Measurements from ENCODE around the gene ALG12.

The ALG12 gene

DNA sequence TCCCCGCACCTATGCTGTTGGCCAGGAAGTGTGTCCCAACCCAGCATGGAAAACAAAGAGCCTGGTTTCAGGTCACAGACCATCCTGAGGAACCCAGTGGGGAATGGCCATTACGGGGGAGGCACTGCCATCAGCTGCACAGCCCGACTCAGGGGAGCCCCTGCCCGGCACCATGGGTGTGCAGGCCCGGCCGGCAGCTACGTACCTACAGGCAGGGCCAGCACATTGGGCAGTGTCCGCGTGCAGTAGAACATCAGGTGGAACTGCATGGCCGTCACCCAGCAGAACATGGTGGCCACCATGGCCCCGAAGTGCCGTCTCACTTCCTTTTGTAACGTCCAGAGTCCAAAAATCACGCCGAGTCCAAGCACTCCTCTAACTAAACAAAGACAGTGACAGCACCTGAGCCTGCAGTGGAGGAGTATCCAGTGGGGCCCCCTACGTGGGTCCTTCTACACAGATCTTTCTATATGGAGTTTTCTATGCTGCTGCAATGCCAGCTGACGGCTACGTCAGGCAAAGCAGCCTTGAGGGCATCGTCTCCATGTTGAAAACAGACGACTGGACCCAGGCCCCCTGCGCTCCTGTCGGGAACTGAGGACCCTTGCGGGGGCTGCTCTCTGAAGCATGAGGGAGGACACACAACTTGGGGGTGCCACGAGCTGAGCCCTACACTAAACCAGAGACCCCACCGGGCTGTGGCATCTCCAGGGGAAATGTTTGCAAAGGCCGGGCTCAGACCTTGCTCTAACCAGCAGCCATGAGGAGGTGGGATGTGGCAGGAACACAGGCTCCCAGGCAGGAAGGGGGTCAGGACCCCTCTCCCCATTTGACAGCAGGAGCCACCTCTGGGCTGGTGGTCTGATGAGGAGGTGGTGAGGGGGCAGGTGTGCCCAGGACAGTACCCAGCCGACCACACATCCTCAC is 7.7 kb downstream of the ALG12 start:
- no peak for DNase-seq

- no peak for DNase-seq
Observed at GRCh38 chr22:49909476-49910205, 8.6 kb downstream of the ALG12 start.

GRCh38 chr22:49907807-49908206 is 10.4 kb downstream of the ALG12 start:
- DNase-seq, result no peak

GRCh38 chr22:49906799-49907290 is 11.4 kb downstream of the ALG12 start:
- no peak for DNase-seq

DNA sequence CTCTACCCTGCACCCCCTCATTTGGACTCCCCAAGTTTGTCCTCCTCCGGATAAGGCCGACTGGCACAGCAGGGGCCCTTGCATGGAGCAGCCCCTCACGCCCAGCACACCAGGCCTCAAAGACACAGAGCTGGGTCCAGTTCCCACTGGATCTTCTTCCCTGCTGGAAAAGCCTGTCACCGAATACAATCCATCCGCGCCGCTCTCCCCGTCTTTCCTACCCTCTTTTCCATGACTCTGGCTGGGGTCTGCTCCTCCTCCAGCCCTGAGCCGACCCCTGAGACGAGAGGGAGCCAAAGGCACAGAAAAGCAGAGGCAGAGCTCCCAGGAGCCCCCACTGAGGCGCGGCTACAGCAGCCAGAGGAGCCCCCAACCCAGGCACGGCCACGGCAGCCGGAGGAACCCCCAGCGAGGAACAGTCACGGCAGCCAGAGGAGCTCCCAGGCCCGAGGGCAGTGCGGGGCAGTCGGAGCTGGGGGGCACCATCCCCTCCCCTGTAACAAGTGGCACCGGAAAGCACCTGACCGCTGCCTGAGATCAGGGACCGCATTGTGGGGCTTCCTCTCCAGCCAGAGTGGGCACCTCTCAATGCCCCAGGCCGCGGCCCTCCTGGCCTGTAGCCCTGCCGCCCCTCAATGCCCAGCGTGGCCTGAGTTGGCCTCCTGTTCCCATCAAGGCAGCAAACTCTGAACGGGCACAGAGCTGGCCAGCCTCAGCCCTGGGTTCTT is 12.0 kb downstream of the ALG12 start:
- DNase-seq, result no peak

DNA sequence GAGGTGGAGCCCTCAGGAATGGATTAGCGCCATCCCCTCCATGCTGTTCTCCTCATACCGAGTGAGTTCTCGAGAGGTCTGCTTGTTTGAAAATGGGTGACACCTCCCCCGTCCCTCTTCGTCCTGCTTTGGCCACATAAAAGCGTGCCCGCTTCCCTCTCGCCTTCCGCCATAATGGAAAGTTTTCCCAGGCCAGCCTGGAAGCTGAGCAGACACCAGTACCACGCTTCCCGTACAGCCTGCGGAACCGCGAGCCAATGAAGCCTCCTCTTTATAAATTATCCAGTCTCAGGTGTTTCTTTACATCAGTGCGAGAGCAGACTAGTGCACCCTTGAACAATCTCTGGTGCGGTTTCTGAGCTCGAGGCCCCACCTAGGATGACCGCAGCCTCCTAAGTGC is 12.8 kb downstream of the ALG12 start:
- no peak for DNase-seq

GRCh38 chr22:49904040-49904369 is 14.2 kb downstream of the ALG12 start:
- DNase-seq, result no peak

DNA sequence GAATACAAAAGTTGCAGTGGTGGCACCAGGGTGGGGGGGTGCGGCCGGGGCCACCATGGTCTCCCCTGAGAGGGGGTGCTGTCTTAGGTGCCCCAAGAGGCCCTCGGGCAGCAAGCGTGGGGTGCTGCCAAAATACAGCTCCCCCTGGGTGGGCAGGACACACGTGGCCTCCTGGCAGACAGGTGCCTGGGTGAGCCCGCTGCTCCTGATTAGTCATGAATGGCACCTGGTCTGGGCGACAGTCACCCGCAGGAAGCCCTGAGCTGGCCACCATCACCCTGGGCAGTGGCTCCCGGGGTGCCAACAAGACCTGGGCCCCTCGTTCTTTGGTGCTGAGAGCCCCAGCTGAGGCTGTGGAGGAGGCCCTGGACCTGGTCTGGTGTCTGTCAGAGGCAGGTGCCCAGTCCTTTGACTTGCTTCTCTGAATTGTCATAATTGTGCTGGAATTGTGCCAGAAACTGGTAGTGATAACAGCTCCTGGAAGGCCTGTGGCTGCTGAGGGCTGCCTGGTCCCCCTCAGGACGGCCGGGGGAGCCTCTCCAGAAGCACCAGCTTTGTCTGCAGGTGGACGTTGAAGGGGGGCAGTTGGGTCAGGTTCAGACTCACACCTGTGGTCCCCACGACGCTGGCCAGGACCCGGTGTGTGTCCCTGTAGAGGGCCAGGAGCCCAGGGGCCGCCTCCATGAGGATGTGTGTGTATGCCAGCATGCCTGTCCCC is 14.8 kb downstream of the ALG12 start:
- no peak for DNase-seq

- DNase-seq, result no peak
Observed at GRCh38 chr22:49901457-49901856, 16.8 kb downstream of the ALG12 start.

- DNase-seq, result no peak
Observed at GRCh38 chr22:49900441-49901230, 17.6 kb downstream of the ALG12 start.

GRCh38 chr22:49899530-49899929 is 18.7 kb downstream of the ALG12 start:
- no peak for DNase-seq

GRCh38 chr22:49897015-49897684 is 21.1 kb downstream of the ALG12 start:
- DNase-seq, result no peak

DNA sequence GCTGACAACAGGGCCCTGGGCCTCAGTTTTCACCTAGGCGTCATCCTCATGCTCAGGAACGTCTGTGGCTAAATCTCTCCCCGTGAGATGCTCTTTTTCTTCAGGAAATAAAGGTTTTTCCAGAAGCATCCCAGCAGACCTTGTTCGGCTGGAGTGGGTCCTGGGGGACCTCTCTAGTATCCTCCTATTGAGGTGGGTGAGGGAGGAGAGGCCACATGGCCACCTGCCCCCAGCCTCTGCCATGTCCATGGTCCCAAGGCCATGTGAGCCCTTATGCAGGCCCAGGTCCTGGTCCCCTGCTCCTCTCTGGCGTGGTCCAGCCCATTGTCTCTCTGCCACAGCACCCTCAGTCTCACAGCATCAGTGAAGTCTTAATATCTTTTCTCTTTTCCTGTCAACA is 22.0 kb downstream of the ALG12 start:
- DNase-seq, result no peak

DNA sequence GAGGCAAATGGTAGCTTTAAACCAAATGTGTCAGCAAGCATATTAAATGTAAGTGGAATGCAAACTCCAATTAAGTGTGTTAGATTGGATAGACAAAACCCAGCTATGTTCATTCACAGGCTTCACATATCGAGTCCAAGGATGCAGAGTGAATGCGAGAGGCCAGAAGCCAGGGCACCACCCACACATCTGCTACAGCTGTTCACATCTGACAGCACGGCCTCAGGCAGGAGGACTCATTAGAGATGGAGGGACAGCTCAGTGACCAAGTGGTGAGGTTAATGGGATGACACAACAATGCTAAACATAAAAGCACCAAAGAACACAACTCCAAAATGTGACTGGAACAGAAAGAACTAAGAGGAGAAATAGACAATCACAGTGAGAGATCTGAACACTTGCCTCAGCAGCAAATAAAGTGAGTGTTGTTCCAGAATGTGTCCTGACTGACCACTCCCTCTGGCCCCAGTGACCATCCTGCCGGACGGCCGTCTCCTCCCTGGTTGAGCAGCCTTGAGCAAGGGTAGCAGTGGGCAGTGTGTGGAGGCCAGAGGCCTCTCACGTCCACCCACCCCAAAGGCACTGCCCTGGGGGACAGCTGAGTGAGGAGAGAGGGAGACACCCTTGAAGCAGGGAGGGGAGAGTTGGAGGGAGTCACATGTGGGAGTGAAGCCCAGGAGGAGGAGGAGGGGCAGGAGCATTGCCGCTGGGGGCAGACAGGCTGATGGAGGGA is 23.8 kb downstream of the ALG12 start:
- DNase-seq, result no peak

DNA sequence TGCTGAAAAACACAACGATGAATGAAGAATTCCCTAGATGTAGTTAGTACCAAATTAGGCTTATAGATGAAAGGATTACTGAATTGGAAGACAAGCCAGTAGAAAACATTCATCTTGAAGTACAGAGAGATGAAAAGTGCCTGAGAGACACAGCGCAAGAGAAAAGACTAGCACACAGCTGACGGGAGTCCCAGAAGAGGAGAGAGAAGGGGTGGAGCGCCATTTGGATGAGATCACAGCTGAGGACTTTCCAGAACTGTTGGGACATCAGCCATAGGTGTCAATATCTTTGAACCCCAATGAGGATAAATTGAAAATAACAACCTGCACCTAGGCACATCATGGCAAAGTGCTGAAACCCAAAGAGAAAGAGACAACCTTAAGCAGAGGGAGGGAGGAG is 25.2 kb downstream of the ALG12 start:
- no peak for DNase-seq

GRCh38 chr22:49892226-49892899 is 25.9 kb downstream of the ALG12 start:
- no peak for DNase-seq

- no peak for DNase-seq
Observed at GRCh38 chr22:49889071-49889470, 29.2 kb downstream of the ALG12 start.

- no peak for DNase-seq
Observed at GRCh38 chr22:49887702-49888101, 30.5 kb downstream of the ALG12 start.

DNA sequence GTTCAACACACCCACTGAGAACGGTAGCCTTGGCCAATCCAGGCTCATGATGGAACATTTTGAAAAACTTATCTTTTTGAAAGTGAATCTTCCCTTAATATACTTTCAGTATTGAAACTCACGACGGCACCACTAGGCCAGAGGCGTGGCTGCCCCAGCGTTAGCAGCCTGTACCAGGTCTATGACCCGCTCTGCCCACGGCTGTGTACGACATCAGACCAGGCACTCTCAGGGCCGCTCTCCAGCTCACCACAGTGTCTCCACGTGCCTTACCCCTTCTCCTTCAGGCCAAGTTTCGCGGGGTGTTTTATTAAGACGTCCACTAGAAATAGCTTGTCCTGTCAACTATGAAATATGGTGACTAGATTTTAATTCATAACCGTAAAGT is 31.2 kb downstream of the ALG12 start:
- DNase-seq, result no peak

Measured in activated naive CD4-positive, alpha-beta T cell treated with Interleukin-2 at 50 U/mL for 16 hours (primary cell).